IMR-90 (cell line): ENCODE measurements around the gene ARHGAP24. TPM values are rescaled to one million over a fixed set of nuclear protein-coding genes. Genes with fewer than 3 reads are reported as not detected.

Experiments
- ATAC-seq: fragments of 200-7000 bp; cut with Tn5 transposase; 2 replicates; pipeline ENCODE4 v1.9.1; 2020; ENCODE audit warnings: low read depth, mild to moderate bottlenecking, moderate library complexity
- BruUV-seq: library from RNA; stranded (reverse); fragments of 400-500 nt; replicated peaks from 2 replicates; lab custom pipeline; 2021; lab: Mats Ljungman, UMichigan
- CTCF ChIA-PET: fragments of 300-600 bp; formaldehyde crosslinking; extraction: SDS; loops from one replicate; lab custom pipeline; 2021; ENCODE audit warnings: antibody characterized with exemption; lab: Yijun Ruan, JAX
- POLR2A ChIA-PET: fragments of 300-600 bp; sonication (Branson Sonifier 250); formaldehyde crosslinking; loops from one replicate; lab custom pipeline; 2022; ENCODE audit warnings: antibody characterized with exemption; ENCODE audit not compliant: unreplicated experiment; lab: Charles Lee
- DNase-seq: peaks from one replicate; pipeline ENCODE4 v3.0.0; 2013
- H2AFZ ChIP-seq: replicated peaks from 2 replicates; pipeline ENCODE3; 2013; ENCODE audit warnings: low read length, mild to moderate bottlenecking; ENCODE audit not compliant: poor library complexity
- H2AK5ac ChIP-seq: 2 replicates; pipeline ENCODE4 v1.6.1; 2013; ENCODE audit warnings: low read depth, low read length, inconsistent platforms
- H2AK9ac ChIP-seq: replicated peaks from 2 replicates; pipeline ENCODE3; 2013; ENCODE audit warnings: mild to moderate bottlenecking, low read depth, low read length, moderate library complexity; ENCODE audit not compliant: poor library complexity
- H2BK120ac ChIP-seq: 2 replicates; pipeline ENCODE4 v1.6.1; 2013; ENCODE audit warnings: low read depth, low read length, inconsistent platforms
- H2BK15ac ChIP-seq: 3 replicates; pipeline ENCODE4 v1.6.1; 2013; ENCODE audit warnings: low read depth, low read length, inconsistent platforms
- H2BK20ac ChIP-seq: 2 replicates; pipeline ENCODE4 v1.6.1; 2013; ENCODE audit warnings: low read depth, mild to moderate bottlenecking, inconsistent platforms, low read length, moderate library complexity
- H2BK5ac ChIP-seq: 2 replicates; pipeline ENCODE4 v1.6.1; 2013; ENCODE audit warnings: mild to moderate bottlenecking, low read depth, low read length, inconsistent platforms; ENCODE audit not compliant: poor library complexity, severe bottlenecking
- H3K14ac ChIP-seq: replicated peaks from 2 replicates; pipeline ENCODE4 v1.6.1; 2013; ENCODE audit warnings: low read depth, low read length, inconsistent platforms
- H3K18ac ChIP-seq: 2 replicates; pipeline ENCODE4 v1.6.1; 2013; ENCODE audit warnings: low read depth, low read length, control low read depth
- H3K23ac ChIP-seq: 2 replicates; pipeline ENCODE4 v1.6.1; 2013; ENCODE audit warnings: low read depth, low read length, inconsistent platforms
- H3K27ac ChIP-seq: 2 replicates; pipeline ENCODE4 v1.5.1; 2013; ENCODE audit warnings: mild to moderate bottlenecking, control low read depth, low read length; ENCODE audit not compliant: insufficient read depth
- H3K27me3 ChIP-seq: 2 replicates; pipeline ENCODE4 v1.6.1; 2013; ENCODE audit warnings: low read length; ENCODE audit not compliant: control insufficient read depth, insufficient read depth
- H3K36me3 ChIP-seq: 2 replicates; pipeline ENCODE4 v1.6.1; 2013; ENCODE audit warnings: low read length, mixed read lengths; ENCODE audit not compliant: control insufficient read depth, insufficient read depth
- H3K4ac ChIP-seq: 2 replicates; pipeline ENCODE4 v1.6.1; 2013; ENCODE audit warnings: low read depth, low read length, inconsistent platforms
- H3K4me1 ChIP-seq: 2 replicates; pipeline ENCODE4 v1.6.1; 2013; ENCODE audit warnings: low read length, mixed read lengths; ENCODE audit not compliant: control insufficient read depth, insufficient read depth
- H3K4me2 ChIP-seq: 2 replicates; pipeline ENCODE4 v1.6.1; 2013; ENCODE audit warnings: low read depth, mild to moderate bottlenecking, control low read depth, low read length, moderate library complexity
- H3K4me3 ChIP-seq: 2 replicates; pipeline ENCODE4 v1.5.1; 2013; ENCODE audit warnings: low read depth, mild to moderate bottlenecking, control low read depth, low read length, moderate library complexity; ENCODE audit not compliant: insufficient read depth
- H3K56ac ChIP-seq: 2 replicates; pipeline ENCODE4 v1.6.1; 2013; ENCODE audit warnings: low read length, inconsistent platforms; ENCODE audit not compliant: insufficient read depth; ENCODE audit errors: extremely low read depth
- H3K79me1 ChIP-seq, 2 experiments: 2 replicates each; pipeline ENCODE4 v1.6.1; 2013; ENCODE audit warnings: low read length in 2 of 2, inconsistent platforms in 1 of 2, low read depth in 1 of 2
- H3K9ac ChIP-seq: 2 replicates; pipeline ENCODE4 v1.6.1; 2013; ENCODE audit warnings: low read depth, low read length, control low read depth
- H3K9me1 ChIP-seq: 2 replicates; pipeline ENCODE4 v1.6.1; 2013; ENCODE audit warnings: low read length, inconsistent platforms; ENCODE audit not compliant: insufficient read depth
- H3K9me3 ChIP-seq: 2 replicates; pipeline ENCODE4 v1.6.1; 2013; ENCODE audit warnings: low read length; ENCODE audit not compliant: control insufficient read depth, insufficient read depth
- H4K20me1 ChIP-seq: 2 replicates; pipeline ENCODE4 v1.6.1; 2013; ENCODE audit warnings: low read length, inconsistent platforms; ENCODE audit not compliant: insufficient read depth
- H4K5ac ChIP-seq: 2 replicates; pipeline ENCODE4 v1.6.1; 2013; ENCODE audit warnings: mild to moderate bottlenecking, low read depth, low read length, control low read depth
- H4K8ac ChIP-seq, 2 experiments: 2 replicates each; pipeline ENCODE4 v1.6.1; 2013; ENCODE audit warnings: low read depth in 2 of 2, low read length in 2 of 2, control low read depth in 1 of 2, inconsistent platforms in 1 of 2
- H4K91ac ChIP-seq: 2 replicates; pipeline ENCODE4 v1.6.1; 2013; ENCODE audit warnings: low read depth, low read length, inconsistent platforms; ENCODE audit not compliant: insufficient read depth
- BHLHE40 ChIP-seq: fragments of 150-350 bp; IDR thresholded peaks from 2 replicates; pipeline ENCODE4 v1.6.1; 2016; ENCODE audit warnings: mild to moderate bottlenecking, low read depth, low read length
- NFE2L2 ChIP-seq: fragments of 150-350 bp; IDR thresholded peaks from 2 replicates; pipeline ENCODE4 v1.6.1; 2016; ENCODE audit warnings: low read depth, mild to moderate bottlenecking, low read length
- WGBS, 2 experiments: methylation state at CpG; one replicate each; pipeline versions ENCODE4 v1.1.5 to v1.1.7; 2013; ENCODE audit warnings: missing lambda C conversion rate in 2 of 2; ENCODE audit not compliant: insufficient read length in 1 of 2; ENCODE audit errors: extremely low coverage in 2 of 2; 5-methylcytosine and 5-hydroxymethylcytosine counted together
- dilution Hi-C: fragments of 300-500 bp; cut with HindIII; formaldehyde crosslinking; loops from one replicate; pipeline ENCODE4 v1.14.3; 2018; ENCODE audit warnings: low sequenced_read_pairs; ENCODE audit not compliant: unreplicated experiment
- in situ Hi-C: fragments of 300-500 bp; cut with MboI; formaldehyde crosslinking; loops from 3 replicates; pipeline ENCODE4 v1.14.3; 2019; ENCODE audit warnings: low sequenced_read_pairs, inconsistent platforms, mixed read lengths
- intact Hi-C: fragments of 100-400 bp; cut with micrococcal nuclease; formaldehyde crosslinking; loops from 2 replicates; pipeline ENCODE4 v1.10.0; 2022
- polyA plus RNA-seq, 3 experiments: library from polyadenylated mRNA; depleted of rRNA; stranded (reverse); fragments of >200 nt; gene quantifications; 2 replicates each; pipeline ENCODE4 v1.2.3, GENCODE V29; 2012; ENCODE audit warnings: low replicate concordance in 1 of 3
- total RNA-seq: library from RNA; depleted of rRNA; stranded (reverse); fragments of >200 nt; gene quantifications from 2 replicates; pipeline ENCODE4 v1.2.3, GENCODE V29; 2012

The ARHGAP24 gene
- total and polyA plus RNA-seq, 2 of the 4 experiments (the other 2 are of a cell fraction), result 11.9 to 24.0 TPM

DNA sequence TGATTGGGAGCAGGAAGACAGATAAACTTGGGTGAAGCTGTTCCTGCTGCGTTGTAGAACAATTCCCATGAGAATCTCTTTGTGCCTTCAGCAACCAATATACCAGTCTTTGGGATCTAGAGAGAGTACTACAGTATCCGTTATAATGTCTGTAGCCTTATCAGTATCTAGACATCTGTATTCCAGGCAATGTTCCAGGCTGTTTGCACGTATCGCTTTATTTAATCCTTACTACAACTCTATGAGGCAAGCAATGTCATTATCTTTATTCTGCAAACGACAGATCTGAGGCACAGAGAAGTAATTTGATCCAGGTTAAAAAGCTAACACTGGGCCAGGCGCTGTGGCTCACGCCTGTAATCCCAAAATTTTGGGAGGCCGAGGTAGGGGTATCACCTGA is 251.6 kb downstream of the ARHGAP24 start:
- Histone ChIP-seq H3K9me1 (no peaks in the 10 kb centered on the region; the same call in 1 of the 2 replicates), H3K4me1 (no peaks in the 10 kb centered on the region), H3K9ac (no peak overlapping the region), H4K20me1 (no peaks in the 10 kb centered on the region), H4K91ac (no peak overlapping the region), H2AK5ac (no peak overlapping the region), H3K4me2 (no peak overlapping the region), H3K14ac (no peak overlapping the region), H4K8ac (no peak overlapping the region), H2BK5ac (no peak overlapping the region), H3K4ac (no peak overlapping the region), H3K18ac (no peak overlapping the region), H3K9me3 (no peaks in the 10 kb centered on the region), H3K79me1 (no peaks in the 10 kb centered on the region), H4K5ac (no peak overlapping the region), H3K27ac (no peak overlapping the region), H3K36me3 (no peaks in the 10 kb centered on the region), H2AK9ac (no peak overlapping the region), H3K4me3 (no peak overlapping the region), H2BK120ac (no peak overlapping the region), H2AFZ (no peak overlapping the region), H3K27me3 (no peaks in the 10 kb centered on the region; the same call in 1 of the 2 replicates), H3K23ac (no peak overlapping the region), H2BK20ac (no peak overlapping the region), H2BK15ac (no peak overlapping the region), H3K56ac (no peak overlapping the region)
- dilution Hi-C loops, result no loop called here
- in situ Hi-C loops, result no loop called here
- no CpG with 5 or more reads among the region's 8 CpGs for WGBS, 2 experiments
- BruUV-seq, result no TSS peak
- intact Hi-C loops, result no loop called here
- POLR2A ChIA-PET, result no interaction called here
- TF ChIP-seq NFE2L2 (no peak), BHLHE40 (no peak)
- CTCF ChIA-PET, result no interaction called here
- ATAC-seq (no peak), DNase-seq (no peak)
